Measurements from ENCODE around the gene S100A1. TPM values are rescaled to one million over a fixed set of nuclear protein-coding genes. Genes with fewer than 3 reads are reported as not detected.

S100A1 gene
- total RNA-seq, 1 experiment from 2014 or later, result not detected

DNA sequence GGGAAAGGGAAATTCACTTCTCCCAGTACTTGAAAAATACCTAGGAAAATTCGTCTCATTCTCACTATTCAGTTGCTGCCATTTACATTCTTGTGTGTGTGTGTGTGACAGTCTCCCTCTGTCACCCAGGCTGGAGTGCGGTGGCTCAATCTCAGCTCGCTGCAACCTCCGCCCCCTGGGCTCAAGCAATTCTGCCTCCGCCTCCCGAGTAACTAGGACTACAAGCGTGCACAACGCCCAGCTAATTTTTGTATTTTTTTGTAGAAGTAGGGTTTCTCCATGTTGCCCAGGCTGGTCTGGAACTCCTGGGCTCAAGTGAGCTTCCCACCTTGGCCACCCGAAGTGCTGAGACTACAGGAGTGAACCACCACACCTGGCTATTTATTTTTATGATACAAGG lies 31.4 kb downstream of the S100A1 start:
- no peak overlapping the region for H3K27ac ChIP-seq (ENCODE audit: insufficient read length, low read depth, low read length)
- TF ChIP-seq, protein P1, sequence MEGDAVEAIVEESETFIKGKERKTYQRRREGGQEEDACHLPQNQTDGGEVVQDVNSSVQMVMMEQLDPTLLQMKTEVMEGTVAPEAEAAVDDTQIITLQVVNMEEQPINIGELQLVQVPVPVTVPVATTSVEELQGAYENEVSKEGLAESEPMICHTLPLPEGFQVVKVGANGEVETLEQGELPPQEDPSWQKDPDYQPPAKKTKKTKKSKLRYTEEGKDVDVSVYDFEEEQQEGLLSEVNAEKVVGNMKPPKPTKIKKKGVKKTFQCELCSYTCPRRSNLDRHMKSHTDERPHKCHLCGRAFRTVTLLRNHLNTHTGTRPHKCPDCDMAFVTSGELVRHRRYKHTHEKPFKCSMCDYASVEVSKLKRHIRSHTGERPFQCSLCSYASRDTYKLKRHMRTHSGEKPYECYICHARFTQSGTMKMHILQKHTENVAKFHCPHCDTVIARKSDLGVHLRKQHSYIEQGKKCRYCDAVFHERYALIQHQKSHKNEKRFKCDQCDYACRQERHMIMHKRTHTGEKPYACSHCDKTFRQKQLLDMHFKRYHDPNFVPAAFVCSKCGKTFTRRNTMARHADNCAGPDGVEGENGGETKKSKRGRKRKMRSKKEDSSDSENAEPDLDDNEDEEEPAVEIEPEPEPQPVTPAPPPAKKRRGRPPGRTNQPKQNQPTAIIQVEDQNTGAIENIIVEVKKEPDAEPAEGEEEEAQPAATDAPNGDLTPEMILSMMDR (conservative IDR thresholded peaks at IDR 0.05), result no peak
- no peak overlapping the region for H3K9ac ChIP-seq (ENCODE audit: extremely low read depth, insufficient read length, low read length)
- H3K27me3 Mint-ChIP-seq (ENCODE audit: low read depth), result no peaks in the 10 kb centered on the region
- no peaks in the 10 kb centered on the region; a peak in 1 of 5 replicates for H3K9me3 Mint-ChIP-seq
- 0 out of 2 replicates have a peak, but pooled peaks cover 2% of the 10 kb centered on the region for H3K4me1 ChIP-seq (ENCODE audit: insufficient read depth, low read length)
- no peaks in the 10 kb centered on the region for H3K27me3 ChIP-seq (ENCODE audit: insufficient read depth, low read length)
- peaks cover 21 to 45% (median 26%) of the 10 kb centered on the region in 3 experiments for H3K36me3 Mint-ChIP-seq (ENCODE audit: insufficient read depth in 1 of 3, low read depth in 3 of 3)
- no peaks in the 10 kb centered on the region for H4K20me1 ChIP-seq (ENCODE audit: control insufficient read depth, insufficient read depth, insufficient read length)
- H2BK15ac ChIP-seq (ENCODE audit: low read depth, low read length), result no peak overlapping the region
- H4K5ac ChIP-seq (ENCODE audit: insufficient read length, low read depth, low read length), result no peak overlapping the region
- H4K91ac ChIP-seq (ENCODE audit: insufficient read length, low read depth, low read length), result no peak overlapping the region
- H2AFZ ChIP-seq (ENCODE audit: low read length), result no peak overlapping the region
- H4K8ac ChIP-seq (replicated peaks; ENCODE audit: insufficient read length, low read depth, low read length), result no peak overlapping the region
- no peak overlapping the region for H3K23ac ChIP-seq (ENCODE audit: insufficient read length, low read depth, low read length)
- H2BK12ac ChIP-seq (ENCODE audit: insufficient read length, low read depth, low read length), result no peak overlapping the region
- DNase-seq, result no peak
- peaks cover 5% of the 10 kb centered on the region for H3K23me2 ChIP-seq (ENCODE audit: insufficient read length, low read depth, low read length, poor library complexity, severe bottlenecking)
- peaks cover 9% of the 10 kb centered on the region in 2 experiments for H3K4me1 Mint-ChIP-seq
- no peak overlapping the region for H3K18ac ChIP-seq (ENCODE audit: insufficient read length, low read depth, low read length)
- no peaks in the 10 kb centered on the region; the same call in 1 of the 2 replicates for H3K79me2 ChIP-seq (ENCODE audit: insufficient read depth, low read length)
- peaks cover 5% of the 10 kb centered on the region for H3K79me1 ChIP-seq (ENCODE audit: insufficient read depth, low read depth, low read length, poor library complexity, severe bottlenecking)
- peak overlapping the region; percentile 94 to 95 for H3K4me3 Mint-ChIP-seq
- no peaks in the 10 kb centered on the region for H3K9me3 ChIP-seq (ENCODE audit: control insufficient read depth, low read depth, low read length)
- peak overlapping the region; percentile 25 to 48 (median 44); a peak in 4 of 7 replicates for H3K27ac Mint-ChIP-seq
- H2BK120ac ChIP-seq (ENCODE audit: low read depth, low read length, poor library complexity, severe bottlenecking), result no peak overlapping the region
- H3T11ph ChIP-seq (ENCODE audit: low read length), result no peak overlapping the region
- H3K56ac ChIP-seq (ENCODE audit: insufficient read length, low read depth, low read length), result no peak overlapping the region
- no peak overlapping the region for H2AK5ac ChIP-seq (ENCODE audit: insufficient read length, low read length)
- H3K4me2 ChIP-seq (ENCODE audit: insufficient read depth, insufficient read length, low read length), result peak overlapping the region; percentile 94
- no peak overlapping the region for H2BK5ac ChIP-seq (ENCODE audit: insufficient read length, low read length)
- no peak overlapping the region for H2BK20ac ChIP-seq (ENCODE audit: low read depth, low read length, poor library complexity, severe bottlenecking)
- H3K4ac ChIP-seq (ENCODE audit: low read depth, low read length), result no peak overlapping the region
- WGBS (ENCODE audit: extremely low coverage, insufficient read length, low lambda C conversion rate), result no CpG with 5 or more reads among the region's 9 CpGs
- H3K14ac ChIP-seq (ENCODE audit: insufficient read depth, low read length), result no peak overlapping the region

All from H9 (cell line).